ENCODE results near the gene XDH.

- no peak for TF ChIP-seq EZH2phosphoT487 (IDR thresholded peaks at IDR 0.05; ENCODE audit: insufficient read depth, low read depth)
- no peak for TF ChIP-seq EZH2 (IDR thresholded peaks at IDR 0.05; ENCODE audit: insufficient read depth, poor library complexity, severe bottlenecking)
These were observed 42.4 kb downstream of the XDH start for GRCh38 chr2:31372097-31372496.

Data from GM23248 (cell line).